ENCODE measurements around the gene PTER. TPM values are rescaled to one million over a fixed set of nuclear protein-coding genes. Genes with fewer than 3 reads are reported as not detected.

The PTER gene
- total RNA-seq, 1 donor from 2014 or later = 8.1 TPM

GRCh38 chr10:16544591-16544990 is 107.8 kb downstream of the PTER start:
- no peak for DNase-seq

- no peak for DNase-seq
Measured at GRCh38 chr10:16545116-16545736, 108.4 kb downstream of the PTER start.

- DNase-seq = no peak
Measured at GRCh38 chr10:16547973-16548372, 111.2 kb downstream of the PTER start.

DNA sequence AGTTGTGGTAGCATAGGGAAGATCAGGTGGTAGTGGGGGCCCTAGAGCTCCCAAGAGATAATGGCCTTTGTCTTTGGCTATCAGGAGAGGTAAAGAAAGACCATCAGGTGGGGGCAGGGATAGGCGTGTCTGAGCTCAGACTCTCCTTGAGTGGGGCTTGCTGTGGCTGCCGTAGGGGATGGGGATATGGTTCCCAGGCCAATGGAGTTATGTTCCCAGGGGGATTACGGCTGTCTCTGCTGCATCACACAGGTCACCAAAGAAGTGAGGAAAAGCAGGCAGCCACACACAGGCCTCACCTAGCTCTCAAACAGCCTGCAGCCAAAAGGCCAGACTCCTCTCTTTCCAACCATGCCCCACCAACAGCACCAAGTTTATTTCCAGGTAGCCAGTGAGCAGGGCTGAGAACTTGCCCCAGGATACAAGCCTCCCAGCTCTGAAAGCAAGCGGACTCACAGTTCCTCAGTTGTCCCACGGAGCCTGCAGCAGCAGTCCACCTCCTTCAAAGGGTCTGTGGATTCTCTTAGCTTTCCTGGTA is 122.5 kb downstream of the PTER start:
- DNase-seq = no peak

DNA sequence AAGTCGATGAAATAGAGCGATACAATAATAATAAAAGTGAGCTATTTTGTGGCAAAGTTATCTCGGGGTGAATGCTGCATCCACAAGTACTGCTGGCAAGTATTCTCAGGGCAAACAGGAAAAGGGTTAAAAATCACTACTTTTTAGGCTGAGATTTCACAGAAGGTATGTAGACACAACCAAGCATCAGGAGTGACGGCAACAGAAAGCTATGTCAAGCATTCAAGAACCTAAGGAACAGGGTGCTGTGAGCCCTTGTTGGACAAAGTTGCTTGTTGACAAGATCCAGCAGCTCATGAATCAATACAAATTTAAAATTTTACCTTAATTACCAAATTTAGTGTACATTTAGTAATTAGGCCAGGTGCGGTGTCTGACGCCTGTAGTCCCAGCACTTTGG is 126.1 kb downstream of the PTER start:
- no peak for DNase-seq

Small RNA genes lying within 50 kb of the gene (small RNA-seq; reads per million reads assigned to genes)
- gene RNU2-18P (ENCODE audit: low replicate concordance) = 0.92 reads per million, percentile 77 among the genes with 10 or more reads in this experiment

Other genes starting within 250 kb of the PTER start
- gene C1QL3, start 84.9 kb downstream of the PTER start, total RNA-seq = 0.10 TPM